Psoas muscle (tissue), 8 donors: ENCODE results near the gene PGM5. TPM values are rescaled to one million over a fixed set of nuclear protein-coding genes. Genes with fewer than 3 reads are reported as not detected.

ENCODE experiments used
- ATAC-seq, 4 donors: fragments of 200-7000 bp; cut with Tn5 transposase; one replicate each; pipeline ENCODE4 v1.9.1; 2020; ENCODE audit warnings: moderate library complexity in 3 of 4, mild to moderate bottlenecking in 2 of 4
- DNase-seq, 2 donors: peaks; one replicate each; pipeline ENCODE4 v3.0.0-alpha.2; 2020
- H3K27ac ChIP-seq: fragments of 200-600 bp; one replicate; pipeline ENCODE4 v1.8.0; 2022
- H3K27me3 ChIP-seq, 3 donors: fragments of 200-600 bp in 1 of 3; one replicate each; pipeline versions ENCODE4 v1.6.1 to v1.8.0; 2013 to 2022; ENCODE audit warnings: low read length in 2 of 3, mild to moderate bottlenecking in 2 of 3, moderate library complexity in 1 of 3; ENCODE audit not compliant: insufficient read depth in 3 of 3
- H3K36me3 ChIP-seq, 2 donors: fragments of 200-600 bp in 1 of 2; one replicate each; pipeline versions ENCODE4 v1.6.1 to v1.8.0; 2013 to 2022; ENCODE audit warnings: low read depth in 1 of 2, mild to moderate bottlenecking in 1 of 2, moderate library complexity in 1 of 2; ENCODE audit not compliant: insufficient read depth in 1 of 2
- H3K4me1 ChIP-seq: fragments of 200-600 bp; one replicate; pipeline ENCODE4 v1.8.0; 2022
- H3K4me3 ChIP-seq: fragments of 200-600 bp; one replicate; pipeline ENCODE4 v1.8.0; 2022; ENCODE audit warnings: mild to moderate bottlenecking
- H3K9me3 ChIP-seq: fragments of 200-600 bp; one replicate; pipeline ENCODE4 v1.8.0; 2022
- CTCF ChIP-seq: fragments of 200-600 bp; IDR thresholded peaks from one replicate; pipeline ENCODE4 v1.8.0; 2022; ENCODE audit warnings: antibody characterized with exemption
- WGBS, 3 donors: extraction: QIAGEN DNeasy Blood & Tissue Kit; methylation state at CpG; one replicate each; pipeline versions ENCODE4 v1.1.6 to v1.1.7; 2013; 5-methylcytosine and 5-hydroxymethylcytosine counted together
- intact Hi-C, 2 donors: fragments of 100-400 bp; cut with DNase I; formaldehyde crosslinking; loops; one replicate each; pipeline versions ENCODE4 v1.11.0 to v1.14.2; 2022
- polyA plus RNA-seq, 3 donors: library from polyadenylated mRNA; stranded (reverse); fragments of 200-250 nt; gene quantifications; one replicate each; pipeline ENCODE4 v1.2.3, GENCODE V29; 2013
- total RNA-seq, 4 donors: library from RNA; stranded (reverse); fragmentation: NEBNext Ultra II Directional in 2 of 4; extraction: Animal tissue kit (Norgen Biotek cat#: 25700) in 2 of 4; gene quantifications; one replicate each; pipeline versions ENCODE4 v1.2.1 to v1.2.4, GENCODE V29; 2021 to 2023
- donor health status: healthy with polysubstance abuse.
- donor health status: DM: no; HTN: no; CAD: no; lungs with moderate emphysema.
- donor health status: Bipolar disorder and iron deficiency.
- donor health status: healthy.
- donor health status: DM: yes; HTN: yes; CAD: no.
- donor health status: DM: no; HTN: no; CAD: no.
- donor health status: DM: no; HTN: no; CAD: no.
- donor health status: DM: yes; HTN: yes; CAD: no.

The PGM5 gene
- total and polyA plus RNA-seq, 7 donors: 3.7 to 54.2 (median 15.0) TPM

- intact Hi-C loops: no loop called here
- no peaks in the 10 kb centered on the region for H3K9me3 ChIP-seq
- no peak overlapping the region for H3K4me3 ChIP-seq
- DNase-seq (no peak), ATAC-seq (no peak)
- peaks cover 11% of the 10 kb centered on the region for H3K4me1 ChIP-seq
- H3K36me3 ChIP-seq: no peaks in the 10 kb centered on the region
- TF ChIP-seq CTCF: no peak
- H3K27ac ChIP-seq: no peak overlapping the region
- no peaks in the 10 kb centered on the region for H3K27me3 ChIP-seq
- WGBS, 3 donors: 84 to 87% (median 84%) methylated on average over 4 of the region's 4 CpGs
These were observed 175.7 kb downstream of the PGM5 start for GRCh38 chr9:68532131-68532530.

GRCh38 chr9:68533678-68534077, 177.3 kb downstream of the PGM5 start:
- TF ChIP-seq CTCF: no peak
- 17 to 29% (median 20%) methylated on average over 3 of the region's 3 CpGs for WGBS, 3 donors
- ATAC-seq (no peak), DNase-seq (no peak)
- Histone ChIP-seq H3K27ac (no peak overlapping the region), H3K36me3 (no peaks in the 10 kb centered on the region), H3K27me3 (no peaks in the 10 kb centered on the region), H3K4me1 (peaks cover 24% of the 10 kb centered on the region), H3K4me3 (no peak overlapping the region), H3K9me3 (no peaks in the 10 kb centered on the region)
- intact Hi-C loops: no loop called here

GRCh38 chr9:68536876-68537615, 180.6 kb downstream of the PGM5 start:
- intact Hi-C loops: no loop called here
- TF ChIP-seq CTCF: no peak
- Histone ChIP-seq H3K4me3 (no peak overlapping the region), H3K4me1 (peaks cover 18% of the 10 kb centered on the region), H3K27me3 (no peaks in the 10 kb centered on the region), H3K27ac (no peak overlapping the region), H3K36me3 (no peaks in the 10 kb centered on the region), H3K9me3 (no peaks in the 10 kb centered on the region)
- WGBS, 3 donors: 62 to 72% (median 64%) methylated on average over 10 of the region's 10 CpGs
- DNase-seq (no peak), ATAC-seq (peak in 2 of 4 donors; percentile 12 to 20)

GRCh38 chr9:68537616-68537880, 181.1 kb downstream of the PGM5 start:
- no peak for DNase-seq
- WGBS, 3 donors: 45 to 61% (median 60%) methylated on average over 1 of the region's 1 CpG
- no peaks in the 10 kb centered on the region for H3K9me3 ChIP-seq
- no peak overlapping the region for H3K4me3 ChIP-seq
- H3K27ac ChIP-seq: peak overlapping the region; percentile 65
- ATAC-seq: peak in 1 of 4 donors; percentile 7
- TF ChIP-seq CTCF: no peak
- no peaks in the 10 kb centered on the region for H3K27me3 ChIP-seq
- peaks cover 18% of the 10 kb centered on the region for H3K4me1 ChIP-seq
- intact Hi-C loops: no loop called here
- H3K36me3 ChIP-seq: no peaks in the 10 kb centered on the region

- intact Hi-C loops: no loop called here
- H3K4me1 ChIP-seq: peaks cover 18% of the 10 kb centered on the region
These were observed 181.8 kb downstream of the PGM5 start for GRCh38 chr9:68538200-68538599.

More at GRCh38 chr9:68538200-68538599, 181.8 kb downstream of the PGM5 start:
- DNase-seq (peak in 1 of 2 donors; percentile 70), ATAC-seq (peak; percentile 94 to 97 (median 95))
- TF ChIP-seq CTCF: no peak
- 11 to 34% (median 22%) methylated on average over 3 of the region's 3 CpGs for WGBS, 3 donors
- Histone ChIP-seq H3K4me3 (no peak overlapping the region), H3K9me3 (no peaks in the 10 kb centered on the region), H3K36me3 (no peaks in the 10 kb centered on the region), H3K27ac (peak overlapping the region; percentile 65), H3K27me3 (no peaks in the 10 kb centered on the region)
